Testis (tissue), 3 donors: Measurements from ENCODE around the gene ARSJ. TPM values are rescaled to one million over a fixed set of nuclear protein-coding genes. Genes with fewer than 3 reads are reported as not detected.

Experiments
- DNase-seq: peaks from one replicate; pipeline ENCODE4 v3.0.0-alpha.2; 2019
- H3K27ac ChIP-seq, 2 donors: fragments of 200-600 bp; sonication (generic); one replicate each; pipeline ENCODE4 v1.5.1; 2019
- H3K27me3 ChIP-seq: fragments of 200-600 bp; sonication (generic); one replicate; pipeline ENCODE4 v1.5.1; 2019
- H3K36me3 ChIP-seq: fragments of 200-600 bp; sonication (generic); one replicate; pipeline ENCODE4 v1.5.1; 2017; ENCODE audit warnings: low read depth; ENCODE audit errors: missing control alignments
- H3K4me1 ChIP-seq: fragments of 200-600 bp; sonication (generic); one replicate; pipeline ENCODE4 v1.5.1; 2019
- H3K4me3 ChIP-seq, 2 donors: fragments of 200-600 bp; sonication (generic); one replicate each; pipeline ENCODE4 v1.5.1; 2017 to 2019
- H3K9me3 ChIP-seq: fragments of 200-600 bp; sonication (generic); one replicate; pipeline ENCODE4 v1.5.1; 2017
- POLR2A ChIP-seq: fragments of 450-650 bp; IDR thresholded peaks from one replicate; pipeline ENCODE4 v1.6.1; 2017; ENCODE audit warnings: antibody characterized with exemption, mild to moderate bottlenecking, moderate library complexity
- WGBS, 2 donors: methylation state at CpG; one replicate each; pipeline ENCODE4 v1.1.5; 2018; 5-methylcytosine and 5-hydroxymethylcytosine counted together
- intact Hi-C: fragments of 100-400 bp; cut with DNase I; formaldehyde crosslinking; loops from one replicate; pipeline ENCODE4 v1.15.1; 2023; ENCODE audit warnings: low total_unique reads
- polyA plus RNA-seq: library from polyadenylated mRNA; stranded (reverse); fragments of 350-450 nt; fragmentation: Illumina TruSeq; extraction: RNeasy Lipid Tissue Mini Kit (QIAGEN cat#74804); gene quantifications from one replicate; pipeline ENCODE4 v1.2.3, GENCODE V29; 2014; ENCODE audit warnings: low read depth, low replicate concordance; ENCODE audit not compliant: insufficient read depth
- total RNA-seq, 2 donors: library from RNA; depleted of rRNA; stranded (reverse); fragments of >200 nt; gene quantifications; one replicate each; pipeline ENCODE4 v1.2.3, GENCODE V29; 2016
- TF ChIP-seq, protein P1 (sequence below), 3 experiments: fragments of 450-650 bp in 2 of 3; fragments of 200-600 bp in 1 of 3; sonication (generic) in 1 of 3; IDR thresholded peaks; one replicate each; pipeline ENCODE4 v1.5.1; 2016 to 2019; ENCODE audit warnings: antibody characterized with exemption in 3 of 3, mild to moderate bottlenecking in 2 of 3, moderate library complexity in 1 of 3

Gene ARSJ
- total and polyA plus RNA-seq, 3 donors from 2014 or later: 0.55 to 1.6 (median 0.74) TPM

DNA sequence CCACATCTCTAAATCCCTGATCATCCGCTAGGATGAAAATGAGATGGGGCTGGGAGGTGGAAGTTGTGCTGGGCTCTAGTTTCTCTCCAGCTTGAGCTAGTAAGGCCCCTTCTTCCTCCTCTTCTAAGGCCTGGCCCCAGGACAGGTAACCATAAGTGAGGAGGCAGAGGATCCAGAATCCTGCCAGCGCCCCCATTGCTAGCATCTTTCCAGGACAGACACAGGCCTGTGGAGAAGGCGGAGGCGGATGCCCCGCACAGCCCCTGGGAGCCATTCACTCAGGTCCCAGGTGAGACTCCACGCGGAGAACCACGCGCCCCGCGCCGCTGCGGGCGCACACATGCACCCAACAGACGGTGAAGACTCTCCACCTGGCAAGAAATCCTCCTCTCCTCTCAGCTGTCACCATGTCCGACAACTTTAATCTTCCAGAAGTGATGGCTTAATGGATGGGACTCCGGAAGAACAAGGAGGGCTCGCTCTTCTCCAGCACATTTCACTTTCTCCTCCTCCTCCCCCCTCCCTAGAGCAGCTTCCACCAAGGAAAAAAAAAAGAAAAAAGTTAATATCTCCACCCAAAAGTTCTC, 793 bp downstream of the ARSJ start:
- peak; percentile 22 for DNase-seq
- TF ChIP-seq, protein P1, sequence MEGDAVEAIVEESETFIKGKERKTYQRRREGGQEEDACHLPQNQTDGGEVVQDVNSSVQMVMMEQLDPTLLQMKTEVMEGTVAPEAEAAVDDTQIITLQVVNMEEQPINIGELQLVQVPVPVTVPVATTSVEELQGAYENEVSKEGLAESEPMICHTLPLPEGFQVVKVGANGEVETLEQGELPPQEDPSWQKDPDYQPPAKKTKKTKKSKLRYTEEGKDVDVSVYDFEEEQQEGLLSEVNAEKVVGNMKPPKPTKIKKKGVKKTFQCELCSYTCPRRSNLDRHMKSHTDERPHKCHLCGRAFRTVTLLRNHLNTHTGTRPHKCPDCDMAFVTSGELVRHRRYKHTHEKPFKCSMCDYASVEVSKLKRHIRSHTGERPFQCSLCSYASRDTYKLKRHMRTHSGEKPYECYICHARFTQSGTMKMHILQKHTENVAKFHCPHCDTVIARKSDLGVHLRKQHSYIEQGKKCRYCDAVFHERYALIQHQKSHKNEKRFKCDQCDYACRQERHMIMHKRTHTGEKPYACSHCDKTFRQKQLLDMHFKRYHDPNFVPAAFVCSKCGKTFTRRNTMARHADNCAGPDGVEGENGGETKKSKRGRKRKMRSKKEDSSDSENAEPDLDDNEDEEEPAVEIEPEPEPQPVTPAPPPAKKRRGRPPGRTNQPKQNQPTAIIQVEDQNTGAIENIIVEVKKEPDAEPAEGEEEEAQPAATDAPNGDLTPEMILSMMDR (IDR thresholded peaks at IDR 0.05): no peak
- no peak for TF ChIP-seq POLR2A
- Histone ChIP-seq H3K4me3 (peak overlapping the region; percentile 57 to 75), H3K27me3 (no peaks in the 10 kb centered on the region), H3K27ac (peak overlapping the region; percentile 53 to 81), H3K36me3 (no peaks in the 10 kb centered on the region), H3K9me3 (no peaks in the 10 kb centered on the region), H3K4me1 (no peaks in the 10 kb centered on the region)
- 41 to 58% methylated on average over 18 of the region's 18 CpGs for whole genome bisulfite sequencing, 2 donors
- intact Hi-C loops: no loop called here

- H3K27me3 ChIP-seq: no peaks in the 10 kb centered on the region
- H3K27ac ChIP-seq: no peak overlapping the region
- intact Hi-C loops: no loop called here
- WGBS, 2 donors: 60 to 63% methylated on average over 2 of the region's 2 CpGs
- no peak overlapping the region for H3K4me3 ChIP-seq
- H3K4me1 ChIP-seq: no peaks in the 10 kb centered on the region
- no peaks in the 10 kb centered on the region for H3K9me3 ChIP-seq
- H3K36me3 ChIP-seq: no peaks in the 10 kb centered on the region
- no peak for TF ChIP-seq POLR2A
- TF ChIP-seq, protein P1 (IDR thresholded peaks at IDR 0.05): no peak
- DNase-seq: no peak
Observed at GRCh38 chr4:113978105-113978504, 1.3 kb downstream of the ARSJ start.

DNA sequence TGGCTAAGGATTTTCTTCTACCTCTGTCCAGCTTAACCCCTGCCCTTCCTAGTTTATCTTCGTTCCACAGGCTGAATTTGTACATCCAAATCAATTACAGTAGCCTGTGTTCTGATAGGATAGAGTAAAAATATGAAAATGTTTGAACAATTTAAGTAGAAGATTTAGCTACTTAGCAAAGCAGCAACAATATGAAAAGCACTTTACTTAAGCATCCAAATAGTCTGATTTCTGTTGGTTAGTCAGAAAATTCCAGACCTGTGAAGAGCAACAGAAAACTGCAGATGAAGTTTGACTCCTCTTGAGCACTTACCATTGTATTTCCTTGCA, 2.0 kb downstream of the ARSJ start:
- 32 to 38% methylated on average over 1 of the region's 1 CpG for WGBS, 2 donors
- H3K36me3 ChIP-seq: no peaks in the 10 kb centered on the region
- peak overlapping the region in 1 of 2 donors; percentile 22 for H3K27ac ChIP-seq
- DNase-seq: no peak
- no peaks in the 10 kb centered on the region for H3K9me3 ChIP-seq
- intact Hi-C loops: no loop called here
- TF ChIP-seq POLR2A: no peak
- TF ChIP-seq, protein P1 (IDR thresholded peaks at IDR 0.05): no peak
- no peak overlapping the region for H3K4me3 ChIP-seq
- no peaks in the 10 kb centered on the region for H3K27me3 ChIP-seq
- H3K4me1 ChIP-seq: no peaks in the 10 kb centered on the region

DNA sequence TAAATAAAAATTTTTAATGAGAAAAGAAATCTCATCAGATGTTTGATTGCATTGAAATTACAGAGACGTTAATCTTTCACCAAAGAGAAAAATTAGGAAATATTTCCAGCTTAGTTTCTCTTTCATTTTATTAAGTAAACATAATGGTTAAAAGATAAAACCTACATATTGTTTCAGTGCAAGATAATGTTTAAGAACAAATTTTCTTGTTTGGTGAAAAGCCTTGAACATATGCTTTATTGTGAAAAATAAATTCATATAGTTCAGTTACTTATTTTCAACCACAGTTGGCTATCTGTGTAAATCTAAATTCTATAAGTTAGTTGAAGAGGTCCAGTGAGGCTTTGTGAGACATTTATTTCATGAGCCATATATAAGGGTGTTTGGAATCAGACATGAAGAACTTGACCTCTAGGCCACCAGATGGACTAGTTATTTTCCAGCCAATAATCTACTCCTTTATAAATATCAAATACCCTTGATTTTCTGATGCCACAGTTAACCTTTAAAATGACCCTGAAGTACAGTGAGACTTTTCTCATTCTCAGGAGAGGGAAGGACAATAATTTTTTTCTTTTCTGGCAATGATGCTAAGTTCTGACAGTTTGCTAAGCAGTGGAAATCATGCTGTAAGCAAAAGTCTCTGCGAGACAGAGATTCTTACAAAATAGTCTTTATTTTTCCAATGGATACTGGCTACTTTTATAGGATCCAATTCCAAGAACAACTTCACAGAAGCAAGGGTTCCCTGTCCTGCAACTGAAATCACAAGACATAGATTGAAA, 2.5 kb downstream of the ARSJ start:
- H3K4me3 ChIP-seq: no peak overlapping the region
- H3K4me1 ChIP-seq: no peaks in the 10 kb centered on the region
- no peaks in the 10 kb centered on the region for H3K27me3 ChIP-seq
- intact Hi-C loops: no loop called here
- WGBS, 2 donors: 40 to 57% methylated on average over 2 of the region's 2 CpGs
- no peaks in the 10 kb centered on the region for H3K9me3 ChIP-seq
- TF ChIP-seq, protein P1 (IDR thresholded peaks at IDR 0.05): no peak
- no peak for TF ChIP-seq POLR2A
- peak overlapping the region in 1 of 2 donors; percentile 22 for H3K27ac ChIP-seq
- H3K36me3 ChIP-seq: no peaks in the 10 kb centered on the region
- no peak for DNase-seq

DNA sequence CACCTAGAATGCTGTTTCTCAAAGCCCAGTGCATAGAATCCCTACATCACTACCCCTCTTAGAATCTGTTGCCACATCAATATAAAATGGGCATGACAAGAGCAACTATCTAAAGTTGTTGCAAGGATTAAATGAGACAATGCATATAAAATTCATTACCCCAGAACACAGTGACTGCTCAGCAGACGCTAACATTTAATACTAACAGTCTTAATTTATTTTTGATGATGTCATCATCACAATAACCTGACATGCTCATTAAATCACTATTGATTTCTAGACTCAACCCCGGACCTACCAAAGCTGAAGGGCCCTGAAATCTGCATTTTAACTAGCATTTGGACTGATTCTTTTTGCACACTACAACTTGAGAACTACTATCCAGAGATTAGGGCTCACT, 3.9 kb downstream of the ARSJ start:
- Histone ChIP-seq H3K27ac (no peak overlapping the region), H3K4me1 (no peaks in the 10 kb centered on the region), H3K4me3 (no peak overlapping the region), H3K36me3 (no peaks in the 10 kb centered on the region), H3K27me3 (no peaks in the 10 kb centered on the region), H3K9me3 (no peaks in the 10 kb centered on the region)
- WGBS, 2 donors: 93 to 98% methylated on average over 2 of the region's 2 CpGs
- DNase-seq: no peak
- intact Hi-C loops: no loop called here
- TF ChIP-seq, protein P1 (IDR thresholded peaks at IDR 0.05): no peak
- no peak for TF ChIP-seq POLR2A
